SIG-M5 treated with dmso at 0.1 percent for 504 hours (cell line): ENCODE data around the gene DOCK4.
A peak's percentile ranks its signal among the peaks of the same experiment; 100 is the strongest.

ENCODE experiments used
- DNase-seq: peaks from one replicate; lab custom pipeline; 2025; ENCODE audit not compliant: unreplicated experiment; lab: John Stamatoyannopoulos, UW

DOCK4 gene

DNA sequence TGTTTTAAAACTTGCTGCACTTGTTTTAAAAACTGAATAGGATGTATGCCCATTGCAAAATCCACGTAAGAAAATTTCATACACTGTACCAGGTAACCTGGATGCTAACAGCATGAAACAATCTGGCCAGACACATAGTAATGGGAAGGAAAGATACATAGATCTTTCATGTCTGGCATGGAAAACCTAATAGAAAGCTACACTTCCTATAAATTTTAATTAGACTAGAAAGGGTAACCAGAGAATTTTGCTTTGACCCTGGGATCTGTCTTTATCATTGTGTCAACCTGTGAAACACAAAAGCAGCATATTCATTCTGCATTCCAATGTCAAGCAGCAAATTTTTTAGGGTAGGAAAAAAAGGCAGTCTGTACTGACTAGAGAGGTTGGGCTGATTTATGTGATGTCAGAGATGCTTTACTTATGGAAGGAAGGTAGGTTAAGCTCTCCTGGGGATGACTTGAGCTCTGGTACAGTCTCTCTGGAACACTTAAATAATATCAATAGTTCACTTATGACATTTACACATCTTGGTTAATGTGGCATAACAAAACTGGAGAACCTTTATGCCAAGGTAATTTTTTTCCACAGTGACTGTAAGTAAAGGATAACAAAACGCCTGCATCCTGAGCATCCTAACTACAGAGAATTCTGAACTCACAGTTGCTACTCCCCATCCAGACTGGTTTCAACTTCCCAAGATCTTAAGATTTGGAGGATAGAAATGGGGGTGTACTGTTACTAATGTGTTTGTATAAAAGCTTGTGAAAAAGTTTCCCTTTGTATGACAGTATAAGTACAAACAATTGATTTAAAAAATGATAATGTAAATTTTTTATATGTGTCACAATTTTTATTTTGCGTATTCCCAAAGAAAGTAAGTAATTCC lies 44.7 kb downstream of the DOCK4 start:
- DNase-seq, result no peak

DNA sequence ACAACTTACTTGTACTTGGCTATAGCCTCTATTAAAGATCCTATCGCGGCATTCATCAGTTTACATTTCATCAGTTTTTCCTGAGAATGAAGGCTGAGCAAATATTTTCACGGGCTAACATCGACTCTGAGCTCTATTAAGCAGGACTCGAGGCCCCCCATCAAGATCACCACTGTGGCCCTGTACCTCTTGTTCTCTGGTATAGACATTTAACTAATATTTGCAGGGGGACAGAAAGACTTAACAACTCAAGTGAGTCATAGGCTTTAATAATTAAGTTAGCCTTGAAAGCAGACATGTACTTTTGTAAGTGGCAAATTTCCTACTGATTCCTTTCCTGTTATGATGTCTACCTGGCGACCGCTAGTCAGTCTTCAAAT lies 45.4 kb downstream of the DOCK4 start:
- DNase-seq, result peak; percentile 23

DNA sequence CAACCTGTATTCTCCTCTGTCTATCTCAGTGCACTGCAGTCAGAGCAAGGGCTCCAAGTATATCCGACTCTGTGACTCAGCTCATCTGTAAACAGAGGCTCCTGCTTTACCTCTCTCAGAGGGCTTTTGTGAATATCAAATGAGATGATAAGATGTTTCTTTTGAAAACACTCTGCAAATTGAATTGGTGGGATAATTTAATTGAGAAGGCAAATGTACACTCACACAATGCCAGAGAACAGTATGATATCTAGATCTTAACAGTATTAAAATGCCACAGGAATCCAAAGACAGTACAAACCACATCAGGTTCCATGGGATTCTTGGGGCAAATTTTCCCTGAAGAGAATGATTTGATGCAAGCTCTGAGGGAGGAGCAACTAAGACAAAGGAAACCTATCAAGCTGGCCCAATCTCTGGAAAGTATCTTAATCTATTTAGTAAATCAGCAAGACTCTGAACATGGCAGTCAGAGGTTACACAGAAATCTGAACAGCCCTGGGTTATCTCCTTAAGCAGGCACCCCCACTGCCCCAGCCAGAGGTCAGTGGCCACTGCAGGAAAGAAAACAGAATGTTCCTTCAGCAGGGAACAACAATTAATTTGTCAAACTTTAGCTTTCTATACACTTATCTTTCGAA lies 45.9 kb downstream of the DOCK4 start:
- no peak for DNase-seq

DNA sequence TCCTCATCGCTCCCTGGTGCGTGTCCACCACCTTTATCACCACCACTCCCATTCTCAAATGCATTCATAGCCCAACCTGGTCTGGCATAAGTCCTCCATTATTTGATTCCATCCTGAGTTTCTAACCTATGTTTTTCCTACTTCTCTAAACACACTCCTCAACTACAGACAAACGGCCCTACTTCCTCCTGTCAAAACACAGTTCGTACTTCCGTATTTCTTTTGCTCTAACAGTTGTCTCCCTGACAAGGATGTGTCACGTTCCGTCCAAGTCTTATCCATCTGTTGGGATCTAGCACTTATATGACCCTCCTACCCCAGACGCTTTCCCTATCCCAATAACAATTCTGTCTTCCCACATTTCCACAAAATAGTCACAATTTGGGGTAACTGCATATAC lies 46.8 kb downstream of the DOCK4 start:
- DNase-seq, result peak; percentile 80

DNA sequence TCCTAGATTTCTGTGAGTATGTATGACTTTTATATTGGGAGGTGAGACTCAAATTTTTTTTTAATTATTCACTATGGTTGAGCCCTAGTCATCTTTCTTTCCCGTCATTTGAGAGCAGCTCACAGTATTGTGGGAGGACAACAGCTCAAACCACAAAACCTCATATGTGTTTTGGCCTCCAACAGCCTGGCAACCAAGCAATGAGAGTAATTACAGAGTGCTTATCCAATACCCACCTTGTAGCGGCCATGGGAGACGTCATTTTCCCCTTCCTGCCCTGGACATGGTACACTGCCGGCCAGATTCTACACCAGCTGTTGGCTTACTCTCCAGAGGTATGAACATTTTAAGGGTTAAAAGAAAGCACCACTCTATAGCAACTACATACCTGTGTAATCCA lies 49.1 kb downstream of the DOCK4 start:
- DNase-seq, result no peak

DNA sequence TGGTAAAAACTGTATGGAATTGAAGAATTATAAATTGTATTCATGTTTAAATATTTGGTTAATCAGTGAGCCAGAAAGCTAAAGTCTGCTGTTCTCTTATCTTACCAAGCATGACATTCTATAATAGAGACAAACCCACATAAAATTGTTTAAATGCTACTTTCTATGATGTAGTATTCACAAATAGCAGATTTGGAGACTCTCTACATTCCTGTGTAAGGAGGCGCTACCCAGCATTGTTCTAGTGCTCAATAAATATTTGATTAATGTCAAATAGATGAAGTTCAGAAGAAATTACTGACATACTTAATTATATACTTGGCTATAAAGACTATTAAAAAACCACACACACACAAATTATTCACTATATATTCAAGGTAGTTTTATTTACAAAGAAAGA lies 49.8 kb downstream of the DOCK4 start:
- no peak for DNase-seq

DNA sequence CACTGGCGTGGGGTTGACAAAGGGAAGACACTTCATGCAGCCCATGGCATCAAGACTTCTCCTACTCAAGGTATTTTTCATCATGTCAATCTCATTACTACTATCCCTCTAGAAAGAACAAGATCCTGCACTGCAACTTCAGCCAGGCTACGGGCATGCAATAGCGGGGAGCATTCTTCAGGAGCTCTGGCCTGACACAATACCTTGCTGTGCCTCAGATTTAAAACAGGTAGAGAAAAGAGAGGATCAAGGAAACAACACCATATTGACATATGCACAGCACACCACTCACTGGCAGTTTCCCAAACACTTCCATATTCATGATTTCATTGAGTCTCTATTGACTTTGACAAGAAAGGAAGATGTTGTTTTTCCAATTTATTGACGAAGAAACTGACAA lies 51.5 kb downstream of the DOCK4 start:
- DNase-seq, result no peak

DNA sequence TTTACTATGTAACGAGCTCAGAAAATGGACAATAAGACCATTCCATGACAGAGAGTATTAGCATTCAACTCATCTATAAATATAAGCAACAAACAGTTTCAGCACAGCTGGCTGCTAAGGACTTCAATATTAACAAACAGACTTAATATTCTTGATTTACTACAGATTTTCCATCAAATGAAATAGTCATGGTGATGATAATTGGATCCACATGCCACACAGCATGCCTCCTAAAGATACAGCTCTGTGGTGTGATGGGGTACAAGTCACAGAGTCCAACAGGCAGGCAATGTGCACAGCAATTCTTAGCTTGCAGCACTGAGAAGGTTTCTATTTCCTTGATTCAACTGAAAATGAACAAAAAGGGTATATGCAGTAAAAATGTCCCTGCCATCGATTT lies 54.0 kb downstream of the DOCK4 start:
- no peak for DNase-seq

DNA sequence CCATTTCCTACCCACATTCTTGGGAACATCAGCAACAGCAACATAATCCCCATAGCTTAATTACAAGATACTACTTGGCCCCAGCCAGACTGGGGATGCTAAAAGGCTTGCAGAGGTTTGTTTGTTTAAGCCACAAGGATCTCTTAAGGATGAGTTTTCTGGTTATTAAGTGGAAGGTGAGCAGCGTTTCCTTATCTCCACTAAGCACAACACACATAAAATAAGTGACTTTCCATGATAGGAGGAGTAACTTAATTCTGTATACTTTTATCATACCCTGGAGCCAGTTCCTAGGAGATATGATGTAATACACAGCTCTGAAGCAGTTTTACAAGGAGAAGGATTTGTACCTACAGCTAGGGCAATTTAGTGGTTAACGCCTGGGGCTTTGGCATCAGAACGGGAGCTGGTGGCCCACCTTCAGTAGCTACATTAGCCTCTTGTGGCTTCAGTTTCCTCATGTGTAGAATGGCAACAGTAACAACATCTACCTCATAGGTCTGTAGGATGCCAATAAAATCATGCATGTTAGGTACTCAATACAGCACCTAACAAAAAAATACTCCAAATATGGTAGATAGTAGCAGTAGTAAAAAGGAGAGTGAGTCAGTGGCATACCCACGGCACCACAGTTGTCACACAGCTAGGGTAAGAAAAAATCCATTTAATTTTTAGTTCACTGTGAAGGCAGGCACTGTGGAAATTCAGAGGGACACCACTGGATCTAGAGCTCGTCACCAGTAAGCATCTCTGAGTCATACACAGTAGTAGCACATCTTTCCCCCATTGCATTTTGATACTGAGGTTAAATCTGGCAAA lies 55.2 kb downstream of the DOCK4 start:
- no peak for DNase-seq

DNA sequence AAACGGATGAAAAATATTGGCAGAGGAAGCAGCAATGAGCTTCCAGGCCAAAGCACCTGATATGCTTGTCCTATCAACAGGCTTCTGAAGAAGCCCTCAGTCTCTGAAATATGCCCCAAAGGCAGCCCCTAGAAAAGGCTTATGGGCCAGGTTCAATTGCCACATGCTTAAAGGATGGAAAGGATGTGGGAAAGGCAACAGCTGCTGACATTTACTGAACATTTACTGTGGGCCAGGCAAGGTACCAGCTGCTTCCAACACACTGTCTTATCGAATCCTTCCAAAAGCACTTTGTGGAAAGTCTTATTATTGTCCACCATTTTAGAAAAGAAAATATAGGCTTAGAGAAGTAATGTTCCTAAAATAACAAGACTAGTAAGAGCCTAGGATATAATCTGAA lies 56.5 kb downstream of the DOCK4 start:
- no peak for DNase-seq

DNA sequence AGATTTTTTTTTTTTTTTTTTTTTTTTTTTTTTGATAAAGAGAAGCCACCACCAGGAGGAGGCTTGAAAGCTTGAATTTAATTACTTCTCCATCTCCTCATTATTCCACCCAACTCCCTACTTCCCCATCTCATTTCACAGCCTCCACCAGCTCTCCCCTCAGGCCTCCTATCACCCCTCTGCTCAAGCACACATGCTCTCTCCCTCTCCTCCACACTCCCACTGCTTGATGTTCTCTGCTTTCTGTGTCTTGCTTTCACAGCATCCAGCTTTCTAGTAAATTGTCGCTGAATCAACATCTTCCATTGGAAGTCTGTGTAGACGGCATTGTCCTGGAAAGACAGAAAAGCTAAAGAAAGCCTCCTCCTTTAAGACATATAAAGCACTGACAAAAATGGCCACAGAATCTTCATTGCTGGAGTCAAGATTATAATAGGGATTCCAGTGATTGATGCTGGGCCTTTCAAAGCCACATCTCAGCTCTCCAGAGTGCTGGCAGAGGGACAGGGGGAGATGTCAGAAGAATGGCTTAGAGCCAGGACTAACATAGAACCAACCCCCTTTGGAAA lies 58.3 kb downstream of the DOCK4 start:
- DNase-seq, result no peak

DNA sequence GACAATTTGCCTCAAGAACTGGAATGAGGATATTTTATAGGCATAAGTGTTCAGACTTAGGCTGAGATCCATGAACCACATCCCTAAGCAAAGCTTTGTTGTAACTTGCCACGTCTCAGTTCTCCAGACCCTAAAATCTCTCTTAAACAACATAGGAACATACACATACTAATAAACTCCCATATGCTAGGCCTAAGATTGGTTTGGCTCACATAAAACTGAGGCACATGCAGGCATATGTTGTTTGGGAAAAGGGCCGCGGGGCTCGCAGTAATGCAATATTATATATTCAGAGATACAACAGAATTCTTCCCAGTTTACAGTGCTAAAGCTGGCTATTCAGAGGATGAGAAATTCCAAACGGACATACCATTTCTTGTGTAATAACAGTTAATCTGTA lies 61.0 kb downstream of the DOCK4 start:
- no peak for DNase-seq

DNA sequence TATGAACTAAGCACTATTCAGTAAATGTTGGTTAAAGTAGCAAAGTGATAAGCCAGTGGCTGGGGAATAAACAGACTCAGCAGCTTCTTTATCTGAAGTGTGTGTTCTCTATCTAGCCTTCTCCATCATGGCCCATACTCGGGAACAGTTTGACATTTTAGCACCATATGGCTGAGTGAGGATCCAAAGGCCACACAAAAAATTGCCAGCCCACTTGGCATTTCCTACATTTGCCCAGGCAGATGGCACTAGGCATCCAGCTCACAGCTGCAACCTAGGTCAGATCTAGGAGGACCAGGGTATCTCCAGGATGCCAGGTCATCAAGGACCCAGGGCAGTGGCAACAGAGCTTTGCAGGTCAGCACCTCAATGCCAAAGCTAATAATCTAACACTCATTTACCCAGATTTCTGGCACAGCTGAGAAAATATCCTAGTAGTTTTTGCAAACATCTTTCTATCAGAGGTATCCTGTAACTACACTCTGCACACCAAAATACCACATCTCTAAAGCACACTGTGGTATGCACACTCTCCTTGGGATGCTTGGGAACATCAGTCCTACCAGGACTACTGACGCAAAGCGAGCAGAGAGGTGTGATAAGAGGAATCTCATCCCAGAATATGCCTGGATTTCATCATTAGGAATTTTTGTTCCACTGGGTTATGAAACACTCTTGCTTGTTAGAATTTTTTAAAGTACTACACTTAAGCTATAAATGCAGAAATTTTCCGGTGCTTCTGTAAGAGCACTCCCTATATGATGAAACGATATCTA lies 61.7 kb downstream of the DOCK4 start:
- DNase-seq, result no peak

DNA sequence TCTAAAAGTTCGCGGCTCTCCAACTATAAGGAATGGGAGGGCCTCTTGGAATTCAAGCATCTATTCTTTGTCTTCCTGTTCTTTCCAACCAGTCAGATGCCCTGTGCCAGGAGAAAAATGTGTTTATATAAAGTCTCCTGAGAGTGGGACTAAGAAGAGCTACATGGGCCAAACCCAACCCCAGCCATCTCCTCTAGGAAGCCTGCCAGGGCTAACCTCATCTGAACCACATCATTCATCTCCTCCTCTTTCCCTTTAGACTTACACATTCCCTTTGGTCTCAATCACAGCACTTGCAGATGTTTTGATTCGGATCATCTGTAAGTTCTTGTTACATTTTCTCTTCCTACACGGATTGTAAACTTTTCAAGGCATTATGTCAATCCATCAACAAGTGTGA lies 62.6 kb downstream of the DOCK4 start:
- no peak for DNase-seq

DNA sequence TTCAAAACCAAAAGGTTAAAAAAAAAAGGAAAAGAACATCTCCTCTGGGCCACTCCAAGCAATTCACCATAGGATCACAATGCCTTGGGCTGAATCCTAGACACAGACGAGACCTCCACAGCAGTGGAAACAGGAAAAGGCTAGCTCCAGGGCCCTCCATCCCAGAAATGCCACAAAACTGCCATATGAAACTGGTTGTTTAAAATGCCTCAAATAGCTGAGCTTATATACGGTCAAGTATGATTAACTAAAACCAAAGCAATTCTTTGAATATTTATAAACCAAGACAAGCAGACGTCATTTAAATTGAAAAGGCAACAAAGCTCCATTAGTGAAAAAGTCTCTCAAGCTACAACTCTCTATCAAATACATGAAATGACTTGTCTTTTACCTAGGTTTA lies 63.1 kb downstream of the DOCK4 start:
- DNase-seq, result no peak

DNA sequence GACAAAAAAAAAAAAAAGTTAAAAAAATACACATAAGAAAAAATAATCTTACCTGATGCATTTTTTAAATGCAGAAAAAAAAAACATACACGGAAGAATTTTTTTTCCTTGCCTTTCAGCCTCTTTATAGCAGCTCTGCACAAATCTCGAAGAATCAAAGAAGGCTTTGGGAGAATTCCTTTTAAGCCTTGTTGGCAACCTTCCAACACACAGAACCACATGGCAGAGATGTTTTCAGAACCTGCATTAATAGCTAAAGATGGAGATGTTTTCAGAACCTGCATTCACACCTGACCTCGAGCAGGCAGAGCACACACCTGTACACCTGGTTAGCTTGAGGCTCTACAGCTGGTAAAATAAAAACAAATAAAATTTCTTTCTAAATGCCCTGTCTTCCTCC lies 65.6 kb downstream of the DOCK4 start:
- DNase-seq, result no peak

DNA sequence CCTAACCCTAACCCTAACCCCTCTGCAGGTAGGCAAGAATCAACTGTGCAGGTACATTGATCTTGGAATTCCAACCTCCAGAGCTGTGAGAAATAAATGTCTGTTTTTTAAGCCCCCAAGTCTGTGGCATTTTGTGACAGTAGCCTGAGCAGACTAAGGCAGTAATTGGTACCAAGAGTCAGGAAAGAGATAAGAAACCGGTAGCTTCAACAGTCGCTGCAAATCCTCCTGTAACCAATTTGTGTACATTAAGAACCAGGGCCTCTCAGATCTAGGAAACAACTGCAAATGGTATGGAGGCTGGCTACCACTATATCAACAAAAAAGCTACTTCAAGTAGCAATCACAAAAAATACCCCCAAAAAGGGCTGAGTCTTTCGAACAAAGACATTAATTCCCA lies 67.3 kb downstream of the DOCK4 start:
- no peak for DNase-seq

DNA sequence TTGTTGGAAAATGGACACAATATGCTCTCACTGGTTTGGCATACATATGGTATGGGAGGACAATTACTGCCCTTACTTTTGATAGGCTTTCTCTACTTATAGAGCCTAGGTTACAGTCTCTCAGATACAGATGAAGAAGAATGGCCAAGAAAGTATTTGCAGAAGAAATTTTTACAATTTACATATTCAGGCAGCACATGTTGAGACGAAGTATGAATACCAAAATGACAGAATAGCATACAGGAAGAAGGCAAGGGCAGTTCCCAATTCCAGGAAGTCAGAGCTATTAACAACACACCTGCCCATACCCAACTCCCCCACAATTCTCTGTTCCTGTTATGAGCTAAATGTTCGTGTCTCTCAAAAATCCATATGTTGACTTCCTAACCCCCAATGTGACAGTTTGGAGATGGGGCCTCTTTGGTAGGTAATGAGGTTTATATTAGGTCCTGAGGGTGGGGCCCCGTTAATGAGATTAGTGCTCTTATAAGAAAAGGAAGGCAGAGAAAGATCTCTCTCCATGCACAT lies 67.8 kb downstream of the DOCK4 start:
- DNase-seq, result no peak

DNA sequence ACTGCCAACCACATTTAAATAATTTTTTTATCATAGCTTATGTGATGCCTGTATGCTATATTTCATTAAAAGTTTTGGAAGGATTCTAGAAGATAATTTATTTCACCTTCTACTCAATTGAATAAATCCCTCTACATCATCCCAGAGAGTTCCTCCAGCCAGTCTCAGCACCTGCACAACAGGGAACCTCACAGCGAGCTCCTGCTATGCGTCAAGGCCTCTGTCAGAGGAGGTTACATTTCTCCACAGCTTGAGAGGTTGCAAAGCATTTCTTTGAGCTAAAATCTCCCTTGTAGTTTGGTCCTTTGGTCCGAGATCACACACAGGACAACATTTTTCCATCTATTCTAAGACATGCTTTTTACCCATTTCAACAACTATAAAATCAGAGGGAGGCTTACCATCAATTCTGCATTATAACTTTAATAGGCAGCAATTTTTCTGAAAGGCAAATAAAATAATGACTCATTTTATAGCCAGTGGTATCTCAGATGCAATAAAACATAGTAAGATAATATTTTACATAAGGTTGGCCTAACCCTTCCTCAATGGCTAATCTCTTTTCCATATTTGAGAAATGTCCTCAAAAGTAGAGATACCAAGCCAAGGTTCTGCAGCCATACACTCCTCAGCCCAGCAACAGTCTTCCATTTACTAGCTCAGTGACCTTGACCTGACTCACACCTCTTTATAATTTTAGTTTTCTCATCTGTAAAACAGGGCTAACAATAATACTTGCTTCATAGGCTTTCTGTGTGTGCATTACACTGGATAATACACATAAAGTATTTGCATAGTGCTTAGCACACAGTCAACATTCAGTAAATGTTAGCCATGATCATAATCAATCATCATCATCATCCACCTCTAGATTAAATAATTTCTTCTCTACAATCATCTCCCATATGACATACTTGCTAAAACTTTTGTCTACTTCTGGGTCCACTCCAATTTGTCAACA lies 68.8 kb downstream of the DOCK4 start:
- DNase-seq, result no peak
